SK-N-SH (cell line): Measurements from ENCODE around the gene FKBP1C. TPM values are rescaled to one million over a fixed set of nuclear protein-coding genes. Genes with fewer than 3 reads are reported as not detected.

Experiments used
- CTCF ChIA-PET: fragments of 300-600, 350-600 bp; formaldehyde crosslinking; extraction: SDS; loops from one replicate; lab custom pipeline; 2021; lab: Yijun Ruan, JAX
- POLR2A ChIA-PET: fragments of 350-600 bp; sonication (Branson Sonifier 250); formaldehyde crosslinking; extraction: SDS; loops from one replicate; lab custom pipeline; 2020; ENCODE audit warnings: antibody characterized with exemption, inconsistent platforms; lab: Yijun Ruan, JAX
- DNase-seq: peaks from one replicate; pipeline ENCODE4 v3.0.0; 2012
- H2AFZ ChIP-seq: fragments of 200-600 bp; sonication (generic); 2 replicates; pipeline ENCODE4 v1.8.1; 2016; ENCODE audit warnings: antibody characterized with exemption, mild to moderate bottlenecking, low read depth
- H3F3A ChIP-seq: fragments of 200-600 bp; sonication (generic); replicated peaks from 2 replicates; pipeline ENCODE3; 2016; ENCODE audit warnings: antibody characterized with exemption, mild to moderate bottlenecking; ENCODE audit not compliant: insufficient read depth
- H3K27ac ChIP-seq, 2 experiments: fragments of 200-500 bp in 1 of 2; fragments of 200-600 bp in 1 of 2; sonication (Bioruptor generic) in 1 of 2; sonication (generic), shearing (Covaris generic) in 1 of 2; 2 replicates each; pipeline versions ENCODE4 v1.5.1 to v1.6.1; 2014 to 2016; ENCODE audit warnings: low read depth in 2 of 2, inconsistent platforms in 1 of 2, low read length in 1 of 2, mild to moderate bottlenecking in 1 of 2, mixed read lengths in 1 of 2
- H3K27me3 ChIP-seq: fragments of 200-600 bp; sonication (generic), shearing (Covaris generic); 2 replicates; pipeline ENCODE4 v1.6.1; 2016; ENCODE audit warnings: mixed run types; ENCODE audit not compliant: insufficient read depth
- H3K36me3 ChIP-seq, 2 experiments: fragments of 200-500 bp in 1 of 2; fragments of 200-600 bp in 1 of 2; sonication (Bioruptor generic) in 1 of 2; sonication (generic) in 1 of 2; replicated peaks in 1 of 2; 2 replicates each; pipeline versions ENCODE3 to v1.5.1; 2014 to 2016; ENCODE audit warnings: low read length in 1 of 2, mild to moderate bottlenecking in 1 of 2; ENCODE audit not compliant: insufficient read depth in 2 of 2, control insufficient read depth in 1 of 2
- H3K4me1 ChIP-seq, 2 experiments: fragments of 200-500 bp in 1 of 2; fragments of 200-600 bp in 1 of 2; sonication (Bioruptor generic) in 1 of 2; sonication (generic), shearing (Covaris generic) in 1 of 2; 2 replicates each; pipeline versions ENCODE4 v1.5.1 to v1.6.1; 2014 to 2016; ENCODE audit warnings: low read depth in 1 of 2, low read length in 1 of 2, mixed run types in 1 of 2; ENCODE audit not compliant: insufficient read depth in 2 of 2, control insufficient read depth in 1 of 2
- H3K4me2 ChIP-seq: fragments of 200-600 bp; sonication (generic), shearing (Covaris generic); 2 replicates; pipeline ENCODE4 v1.6.1; 2017; ENCODE audit warnings: mixed run types
- H3K4me3 ChIP-seq, 2 experiments: fragments of 200-500 bp in 1 of 2; fragments of 200-600 bp in 1 of 2; sonication (Bioruptor generic) in 1 of 2; sonication (generic), shearing (Covaris generic) in 1 of 2; 2 replicates each; pipeline versions ENCODE4 v1.5.1 to v1.8.1; 2014 to 2016; ENCODE audit warnings: low read depth in 2 of 2, inconsistent platforms in 1 of 2, low read length in 1 of 2, mild to moderate bottlenecking in 1 of 2, mixed read lengths in 1 of 2, moderate library complexity in 1 of 2
- H3K79me2 ChIP-seq: fragments of 200-600 bp; sonication (generic); 2 replicates; pipeline ENCODE4 v1.8.1; 2017; ENCODE audit warnings: mild to moderate bottlenecking; ENCODE audit not compliant: insufficient read depth
- H3K9ac ChIP-seq: fragments of 200-600 bp; sonication (generic); 2 replicates; pipeline ENCODE4 v1.6.1; 2017; ENCODE audit warnings: mixed run types
- H3K9me2 ChIP-seq: fragments of 200-600 bp; sonication (generic); 2 replicates; pipeline ENCODE4 v1.6.1; 2017; ENCODE audit warnings: mixed run types
- H3K9me3 ChIP-seq: fragments of 200-600 bp; sonication (generic); 2 replicates; pipeline ENCODE4 v1.6.1; 2017; ENCODE audit warnings: mixed run types, mild to moderate bottlenecking, moderate library complexity
- H4K20me1 ChIP-seq: fragments of 200-600 bp; sonication (generic); 2 replicates; pipeline ENCODE4 v1.6.1; 2017; ENCODE audit warnings: mild to moderate bottlenecking, mixed run types; ENCODE audit not compliant: insufficient read depth
- EZH2phosphoT487 ChIP-seq: fragments of 200-600 bp; sonication (generic); IDR thresholded peaks from 2 replicates; pipeline ENCODE4 v1.6.1; 2017; ENCODE audit warnings: low read depth, mixed run types, mild to moderate bottlenecking, antibody characterized with exemption, moderate library complexity, borderline replicate concordance
- FOSL2 ChIP-seq: IDR thresholded peaks from 2 replicates; pipeline ENCODE4 v1.4.0; 2012; ENCODE audit warnings: low read depth, mild to moderate bottlenecking, moderate library complexity, borderline replicate concordance
- FOXM1 ChIP-seq: IDR thresholded peaks from 2 replicates; pipeline ENCODE4 v1.4.0; 2012; ENCODE audit warnings: low read depth, mild to moderate bottlenecking
- GABPA ChIP-seq: IDR thresholded peaks from 2 replicates; pipeline ENCODE4 v1.4.0; 2012; ENCODE audit warnings: low read depth, mild to moderate bottlenecking
- GATA2 ChIP-seq: sonication (generic); formaldehyde crosslinking; IDR thresholded peaks from 2 replicates; pipeline ENCODE4 v1.5.0; 2020; ENCODE audit warnings: mild to moderate bottlenecking, missing genetic modification reagents
- MAX ChIP-seq: IDR thresholded peaks from 2 replicates; pipeline ENCODE4 v1.4.0; 2012; ENCODE audit warnings: low read depth
- MEF2A ChIP-seq: IDR thresholded peaks from 2 replicates; pipeline ENCODE4 v1.4.0; 2012; ENCODE audit warnings: low read depth, borderline replicate concordance
- REST ChIP-seq: IDR thresholded peaks from 2 replicates; pipeline ENCODE4 v1.6.1; 2012; ENCODE audit warnings: mild to moderate bottlenecking, low read depth, low read length, moderate library complexity
- SIN3A ChIP-seq: IDR thresholded peaks from 2 replicates; pipeline ENCODE4 v1.6.1; 2012; ENCODE audit warnings: low read depth, mild to moderate bottlenecking, low read length, moderate library complexity, borderline replicate concordance
- SMC3 ChIP-seq: IDR thresholded peaks from 2 replicates; pipeline ENCODE4 v1.6.1; 2012; ENCODE audit warnings: low read depth, low read length, improper control_type of control experiment
- TAF1 ChIP-seq: IDR thresholded peaks from 2 replicates; pipeline ENCODE4 v1.6.1; 2012; ENCODE audit warnings: low read depth, mild to moderate bottlenecking, low read length, moderate library complexity, borderline replicate concordance
- TCF12 ChIP-seq: IDR thresholded peaks from 2 replicates; pipeline ENCODE4 v1.4.0; 2012
- YY1 ChIP-seq: IDR thresholded peaks from 2 replicates; pipeline ENCODE4 v1.4.0; 2012; ENCODE audit warnings: low read depth, mild to moderate bottlenecking
- WGBS: methylation state at CpG from one replicate; pipeline ENCODE4 v1.1.6; 2017; ENCODE audit warnings: low lambda C conversion rate; 5-methylcytosine and 5-hydroxymethylcytosine counted together
- polyA plus RNA-seq, 3 experiments: library from polyadenylated mRNA; depleted of rRNA; stranded (reverse); fragments of >200 nt; gene quantifications; 2 replicates each; pipeline ENCODE4 v1.2.3, GENCODE V29; 2012

The FKBP1C gene
- polyA plus RNA-seq, 1 of the 3 experiments (the other 2 are of a cell fraction), result 1.2 TPM

- H2AFZ ChIP-seq, result no peak overlapping the region
- H3K4me1 ChIP-seq, result no peaks in the 10 kb centered on the region
- H3K4me3 ChIP-seq, result no peak overlapping the region
- H3K4me2 ChIP-seq, result no peak overlapping the region
- WGBS, result 18% methylated on average over 3 of the region's 3 CpGs
- H3K9me2 ChIP-seq, result no peaks in the 10 kb centered on the region
- H3K27me3 ChIP-seq, result no peaks in the 10 kb centered on the region
- H3K27ac ChIP-seq, result no peak overlapping the region
- no peak for DNase-seq
- no peaks in the 10 kb centered on the region for H4K20me1 ChIP-seq
- H3K9me3 ChIP-seq, result no peaks in the 10 kb centered on the region
- TF ChIP-seq SIN3A, result no peak
- TF ChIP-seq FOXM1, result no peak
- TF ChIP-seq MEF2A, result no peak
- no peak for TF ChIP-seq GATA2 (CRISPR knock-in tag)
- CTCF ChIA-PET, result no interaction called here
- H3F3A ChIP-seq, result no peaks in the 10 kb centered on the region
- POLR2A ChIA-PET, result no interaction called here
- no peaks in the 10 kb centered on the region for H3K36me3 ChIP-seq
- no peaks in the 10 kb centered on the region for H3K79me2 ChIP-seq
- H3K9ac ChIP-seq, result no peak overlapping the region
These were observed 38.7 kb downstream of the FKBP1C start for GRCh38 chr6:63249875-63250482.

- POLR2A ChIA-PET, result no interaction called here
- H3K4me2 ChIP-seq, result no peak overlapping the region
- H4K20me1 ChIP-seq, result no peaks in the 10 kb centered on the region
- CTCF ChIA-PET, result interaction anchor here (3.4 kb wide), 1 partner anchor 13 kb away, joined by 13 read pairs; no protein-coding TSS in a partner anchor
- no peaks in the 10 kb centered on the region for H3K9me2 ChIP-seq
- no peaks in the 10 kb centered on the region for H3K9me3 ChIP-seq
- H3K36me3 ChIP-seq, result no peaks in the 10 kb centered on the region
- H3K4me1 ChIP-seq, result no peaks in the 10 kb centered on the region
- H3K9ac ChIP-seq, result no peak overlapping the region
- DNase-seq, result no peak
- H2AFZ ChIP-seq, result no peak overlapping the region
- H3F3A ChIP-seq, result no peaks in the 10 kb centered on the region
- no peaks in the 10 kb centered on the region for H3K27me3 ChIP-seq
- no peak for TF ChIP-seq GABPA
- TF ChIP-seq EZH2phosphoT487, result no peak
- TF ChIP-seq FOSL2, result no peak
- no peak for TF ChIP-seq TAF1
- no peak for TF ChIP-seq MAX
- no peak for TF ChIP-seq SMC3
- TF ChIP-seq REST, result no peak
- no peak for TF ChIP-seq YY1
- TF ChIP-seq SIN3A, result no peak
- TF ChIP-seq TCF12, result no peak
- no peaks in the 10 kb centered on the region for H3K79me2 ChIP-seq
- no peak overlapping the region for H3K27ac ChIP-seq
- H3K4me3 ChIP-seq, result no peak overlapping the region
These were observed 47.9 kb downstream of the FKBP1C start for GRCh38 chr6:63259153-63259552.
